ENCODE measurements around the gene YIPF2.
A peak's percentile ranks its signal among the peaks of the same experiment; 100 is the strongest.
"Not testable (repeated sequence)": the region's sequence is repeated elsewhere in the genome, so short reads cannot be mapped to it uniquely, and the experiment has no call there.

The YIPF2 gene

DNA sequence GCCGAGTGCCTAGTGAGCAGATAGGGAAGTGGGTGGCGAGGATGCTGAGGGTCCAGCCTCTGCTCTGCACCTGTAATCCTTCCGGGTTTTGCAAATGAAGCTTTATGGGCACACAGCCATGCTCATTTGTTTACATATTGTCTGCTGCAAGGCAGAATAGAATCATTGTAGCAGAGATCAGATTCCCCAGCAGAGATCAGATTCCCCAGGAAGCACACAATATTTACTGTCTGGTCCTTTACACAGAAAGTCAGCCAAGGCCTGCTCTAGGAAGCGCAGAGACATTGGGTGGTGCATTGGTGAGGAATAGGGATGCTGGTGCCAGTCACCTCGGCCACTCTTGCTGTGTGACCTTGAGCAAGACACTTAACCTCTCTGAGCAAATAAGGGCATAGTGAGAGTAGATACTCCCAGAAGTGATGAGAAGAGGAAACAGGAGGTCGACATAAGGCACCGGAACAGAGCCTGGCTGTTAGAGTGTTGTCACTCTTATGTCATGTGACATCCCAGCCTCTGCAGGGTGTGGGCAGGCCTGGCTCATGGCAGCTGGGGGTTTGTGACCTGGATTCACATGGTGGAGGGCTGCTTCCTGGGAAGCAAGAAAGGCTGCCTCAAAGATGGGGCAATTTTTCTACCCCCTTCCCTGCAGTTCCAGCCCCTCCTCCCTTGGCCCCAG is 31.4 kb downstream of the YIPF2 start:
- peaks cover 10% of the 10 kb centered on the region for H3K4me1 Mint-ChIP-seq
- H3K4me3 Mint-ChIP-seq, result no peak overlapping the region
- no peaks in the 10 kb centered on the region for H3K9me3 Mint-ChIP-seq
- no peaks in the 10 kb centered on the region for H3K27me3 Mint-ChIP-seq
- H3K36me3 Mint-ChIP-seq, result no peaks in the 10 kb centered on the region
- no peak overlapping the region for H3K27ac Mint-ChIP-seq

DNA sequence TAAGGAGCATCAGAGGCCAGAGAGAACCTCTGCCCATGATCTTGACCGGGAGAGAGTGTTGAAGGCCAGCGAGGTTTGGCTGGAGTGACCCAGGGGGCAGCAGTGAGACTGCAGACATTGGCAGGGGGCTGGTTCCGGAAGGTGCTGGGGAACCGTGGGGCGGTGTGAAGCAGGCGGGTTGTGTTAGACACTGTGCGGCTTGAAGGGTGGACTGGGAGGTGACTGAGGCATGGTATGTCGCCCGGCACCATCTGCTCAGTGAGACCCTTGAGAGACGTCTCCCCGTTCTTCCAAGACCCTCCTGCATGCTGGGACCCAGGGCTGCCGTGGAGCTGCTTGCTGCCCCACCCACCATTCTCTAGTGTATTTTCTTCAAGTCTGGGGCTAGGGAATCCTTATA is 32.5 kb downstream of the YIPF2 start:
- Mint-ChIP-seq H3K4me3 (no peak overlapping the region), H3K4me1 (peaks cover 10% of the 10 kb centered on the region), H3K9me3 (no peaks in the 10 kb centered on the region), H3K27ac (no peak overlapping the region), H3K36me3 (no peaks in the 10 kb centered on the region), H3K27me3 (no peaks in the 10 kb centered on the region)

DNA sequence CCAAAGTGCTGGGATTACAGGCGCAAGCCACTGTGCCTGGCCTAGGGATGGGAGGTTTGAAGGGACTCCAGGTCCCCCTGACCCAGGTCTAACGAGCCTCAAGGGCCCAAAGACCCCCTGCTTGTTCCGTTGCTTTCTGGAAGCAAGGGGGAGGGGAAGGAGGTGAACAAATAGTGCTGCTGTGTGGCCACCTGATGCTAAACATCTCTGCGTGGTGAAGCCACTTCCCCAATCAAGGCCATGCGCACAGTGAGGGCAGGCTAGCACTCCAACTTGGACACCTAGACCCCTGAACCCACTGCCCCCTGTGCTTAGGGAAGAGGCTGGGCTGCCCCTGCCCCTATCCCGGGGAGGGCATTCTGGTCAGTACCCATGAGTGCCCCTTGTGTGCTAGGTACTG is 33.1 kb downstream of the YIPF2 start:
- Mint-ChIP-seq H3K36me3 (no peaks in the 10 kb centered on the region), H3K4me3 (no peak overlapping the region), H3K9me3 (no peaks in the 10 kb centered on the region), H3K27ac (no peak overlapping the region), H3K4me1 (peaks cover 10% of the 10 kb centered on the region), H3K27me3 (no peaks in the 10 kb centered on the region)

DNA sequence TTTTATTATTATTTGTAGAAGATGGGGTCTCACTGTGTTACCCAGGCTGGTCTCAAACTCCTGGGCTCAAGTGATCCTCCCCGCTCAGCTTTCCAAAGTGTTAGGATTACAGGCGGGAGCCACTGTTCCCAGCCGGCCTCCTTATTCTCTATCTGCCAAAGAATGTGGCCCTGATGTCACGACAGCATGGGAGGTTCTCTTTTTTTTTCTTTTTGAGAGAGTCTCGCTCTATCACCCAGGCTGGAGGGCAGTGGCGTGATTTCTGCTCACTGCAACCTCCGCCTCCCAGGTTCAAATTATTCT is 33.6 kb downstream of the YIPF2 start:
- Mint-ChIP-seq H3K27ac (no peak overlapping the region), H3K36me3 (no peaks in the 10 kb centered on the region), H3K27me3 (no peaks in the 10 kb centered on the region), H3K4me3 (no peak overlapping the region), H3K9me3 (no peaks in the 10 kb centered on the region), H3K4me1 (peaks cover 10% of the 10 kb centered on the region)

DNA sequence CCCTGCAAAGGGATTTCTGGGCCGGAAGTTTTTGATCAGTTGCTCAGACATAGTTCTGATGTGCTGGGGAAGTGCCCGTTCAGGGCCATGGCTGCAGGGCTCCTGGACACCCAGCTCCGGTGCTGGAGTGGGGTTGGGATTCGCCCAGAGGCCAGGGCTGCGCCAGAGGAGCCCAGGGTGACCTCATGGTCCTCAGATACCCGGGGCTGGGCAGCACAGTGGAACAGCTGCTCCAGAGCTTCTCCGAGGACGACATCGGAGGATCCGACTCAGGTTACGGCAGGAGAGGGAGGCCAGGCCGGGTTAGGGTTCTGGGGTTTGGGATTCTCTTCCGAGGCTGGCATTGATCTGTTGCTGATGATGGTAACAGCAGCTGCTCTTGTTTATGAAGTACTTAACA is 36.2 kb downstream of the YIPF2 start:
- H3K27ac Mint-ChIP-seq, result no peak overlapping the region
- no peaks in the 10 kb centered on the region for H3K36me3 Mint-ChIP-seq
- H3K27me3 Mint-ChIP-seq, result no peaks in the 10 kb centered on the region

DNA sequence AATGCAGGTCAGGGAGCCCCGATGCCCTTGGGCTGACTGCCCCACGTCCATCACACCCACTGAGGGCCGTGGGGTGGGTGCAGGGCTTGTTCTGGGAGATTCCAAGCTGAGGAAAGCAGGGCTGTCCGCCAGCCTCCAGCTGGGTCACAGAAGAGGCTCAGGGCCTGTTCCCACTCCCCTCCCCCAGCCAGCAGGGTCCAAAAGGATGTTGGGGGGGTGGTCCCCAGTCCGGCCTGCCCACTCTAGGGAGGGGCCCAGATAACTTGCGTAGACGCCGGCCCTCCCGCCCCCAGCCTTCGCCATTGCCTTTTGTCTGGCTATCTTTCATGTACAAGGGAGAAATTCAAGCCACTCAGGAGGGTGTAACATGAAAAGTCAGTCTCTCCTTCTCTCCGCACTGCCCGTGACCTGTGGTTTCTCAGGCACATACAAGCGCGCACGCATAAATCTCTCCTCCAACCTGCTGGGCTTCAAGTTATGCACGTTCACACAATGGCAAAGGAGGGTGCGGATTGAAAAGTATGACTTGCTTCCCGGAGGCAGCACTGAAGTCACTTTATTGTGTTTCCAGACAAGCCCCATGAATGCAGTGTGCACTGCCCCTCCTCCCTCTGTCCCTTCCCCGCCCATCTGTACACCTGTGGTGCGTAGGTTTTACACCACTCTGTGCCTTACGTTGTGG is 36.9 kb downstream of the YIPF2 start:
- H3K27me3 Mint-ChIP-seq, result no peaks in the 10 kb centered on the region
- peaks cover 7% of the 10 kb centered on the region for H3K4me1 Mint-ChIP-seq
- H3K9me3 Mint-ChIP-seq, result no peaks in the 10 kb centered on the region
- H3K4me3 Mint-ChIP-seq, result no peak overlapping the region
- H3K36me3 Mint-ChIP-seq, result no peaks in the 10 kb centered on the region
- no peak overlapping the region for H3K27ac Mint-ChIP-seq

More for the DNA sequence above, 36.2 kb downstream of the YIPF2 start:
- Mint-ChIP-seq H3K9me3 (no peaks in the 10 kb centered on the region), H3K4me3 (no peak overlapping the region), H3K4me1 (peaks cover 11% of the 10 kb centered on the region)

DNA sequence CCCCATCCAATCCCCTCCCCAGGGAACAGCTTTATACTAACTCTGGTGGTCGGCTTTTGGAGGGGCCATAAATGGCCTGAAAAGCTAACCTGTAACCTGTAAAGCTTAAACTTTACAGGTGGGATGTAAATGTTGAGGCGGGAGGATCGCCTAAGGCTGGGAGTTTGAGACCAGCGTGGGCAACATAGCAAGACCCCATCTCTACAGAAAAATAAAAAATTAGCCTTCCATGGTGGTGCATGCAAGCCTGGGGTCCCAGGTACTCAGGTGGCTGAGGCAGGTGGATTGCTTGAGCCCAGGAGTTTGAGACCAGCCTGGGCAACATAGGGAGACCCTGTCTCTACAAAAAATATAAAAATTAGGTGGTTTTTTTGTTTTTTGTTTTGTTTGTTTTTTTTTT is 38.6 kb downstream of the YIPF2 start:
- H3K9me3 Mint-ChIP-seq, result no peaks in the 10 kb centered on the region
- no peak overlapping the region for H3K27ac Mint-ChIP-seq
- H3K4me3 Mint-ChIP-seq, result no peak overlapping the region
- no peaks in the 10 kb centered on the region for H3K27me3 Mint-ChIP-seq
- H3K36me3 Mint-ChIP-seq, result no peaks in the 10 kb centered on the region
- peaks cover 9% of the 10 kb centered on the region for H3K4me1 Mint-ChIP-seq

DNA sequence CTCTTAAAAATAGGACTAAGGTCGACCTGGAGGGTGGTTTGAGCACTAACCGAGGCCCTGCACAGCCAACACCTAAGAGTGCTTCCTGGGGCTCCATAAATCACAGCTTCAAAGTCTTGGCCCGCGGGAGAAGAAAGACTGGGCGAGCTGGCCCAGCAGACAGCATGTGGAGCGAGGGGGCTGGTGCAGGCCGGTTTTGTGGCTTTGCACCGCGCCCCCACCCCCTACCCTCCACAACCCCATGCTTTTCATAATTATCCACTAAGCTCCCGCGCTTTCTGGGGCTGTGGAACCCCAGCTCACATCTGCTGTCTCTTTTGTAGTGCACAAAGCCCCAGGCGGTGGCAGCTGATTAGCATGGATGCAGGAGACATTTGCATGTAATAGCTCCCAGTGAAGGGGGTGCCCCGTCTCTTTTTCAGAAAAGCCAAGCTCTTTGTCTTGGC is 40.0 kb downstream of the YIPF2 start:
- H3K27ac Mint-ChIP-seq, result no peak overlapping the region
- peaks cover 9% of the 10 kb centered on the region for H3K4me1 Mint-ChIP-seq
- H3K36me3 Mint-ChIP-seq, result no peaks in the 10 kb centered on the region
- H3K27me3 Mint-ChIP-seq, result no peaks in the 10 kb centered on the region
- H3K9me3 Mint-ChIP-seq, result no peaks in the 10 kb centered on the region
- no peak overlapping the region for H3K4me3 Mint-ChIP-seq

DNA sequence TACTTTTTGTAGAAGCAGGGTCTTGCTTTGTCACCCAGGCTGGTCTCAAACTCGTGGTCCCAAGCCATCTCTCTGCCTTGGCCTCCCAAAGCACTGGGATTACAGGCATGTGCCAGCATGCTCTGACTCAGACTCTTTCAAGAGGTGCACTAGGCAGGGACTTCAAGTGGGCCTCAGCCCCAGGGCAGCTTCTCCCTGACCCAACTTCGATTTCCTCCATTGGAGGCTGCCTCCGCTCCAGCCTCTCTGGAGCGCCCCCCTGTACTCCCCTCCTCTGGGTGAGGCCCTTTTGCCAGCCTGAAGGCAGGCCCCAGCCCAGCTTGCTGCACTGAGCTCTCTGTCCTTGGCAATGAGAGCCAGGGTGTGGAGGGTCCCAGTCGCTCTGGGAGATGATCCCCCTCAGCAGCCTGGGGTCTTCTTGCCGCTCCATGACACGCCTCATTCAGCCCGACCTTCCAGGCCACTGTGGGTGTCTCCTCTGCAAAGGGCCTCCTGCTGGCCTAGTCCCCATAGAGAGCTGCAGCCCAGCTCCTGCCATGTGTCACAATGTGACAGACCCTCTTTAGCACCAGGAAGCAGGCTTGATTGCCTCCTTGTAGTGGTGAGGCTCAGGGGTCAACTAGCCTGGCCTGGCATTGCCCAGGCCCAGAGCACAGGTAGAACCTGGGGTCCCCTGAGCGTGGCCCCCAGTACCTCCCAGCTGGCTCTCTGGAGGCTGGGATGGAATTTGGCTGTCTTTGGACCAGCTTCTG is 40.6 kb downstream of the YIPF2 start:
- Mint-ChIP-seq H3K36me3 (no peaks in the 10 kb centered on the region), H3K9me3 (no peaks in the 10 kb centered on the region), H3K27me3 (no peaks in the 10 kb centered on the region), H3K27ac (no peak overlapping the region), H3K4me1 (peaks cover 9% of the 10 kb centered on the region), H3K4me3 (no peak overlapping the region)

DNA sequence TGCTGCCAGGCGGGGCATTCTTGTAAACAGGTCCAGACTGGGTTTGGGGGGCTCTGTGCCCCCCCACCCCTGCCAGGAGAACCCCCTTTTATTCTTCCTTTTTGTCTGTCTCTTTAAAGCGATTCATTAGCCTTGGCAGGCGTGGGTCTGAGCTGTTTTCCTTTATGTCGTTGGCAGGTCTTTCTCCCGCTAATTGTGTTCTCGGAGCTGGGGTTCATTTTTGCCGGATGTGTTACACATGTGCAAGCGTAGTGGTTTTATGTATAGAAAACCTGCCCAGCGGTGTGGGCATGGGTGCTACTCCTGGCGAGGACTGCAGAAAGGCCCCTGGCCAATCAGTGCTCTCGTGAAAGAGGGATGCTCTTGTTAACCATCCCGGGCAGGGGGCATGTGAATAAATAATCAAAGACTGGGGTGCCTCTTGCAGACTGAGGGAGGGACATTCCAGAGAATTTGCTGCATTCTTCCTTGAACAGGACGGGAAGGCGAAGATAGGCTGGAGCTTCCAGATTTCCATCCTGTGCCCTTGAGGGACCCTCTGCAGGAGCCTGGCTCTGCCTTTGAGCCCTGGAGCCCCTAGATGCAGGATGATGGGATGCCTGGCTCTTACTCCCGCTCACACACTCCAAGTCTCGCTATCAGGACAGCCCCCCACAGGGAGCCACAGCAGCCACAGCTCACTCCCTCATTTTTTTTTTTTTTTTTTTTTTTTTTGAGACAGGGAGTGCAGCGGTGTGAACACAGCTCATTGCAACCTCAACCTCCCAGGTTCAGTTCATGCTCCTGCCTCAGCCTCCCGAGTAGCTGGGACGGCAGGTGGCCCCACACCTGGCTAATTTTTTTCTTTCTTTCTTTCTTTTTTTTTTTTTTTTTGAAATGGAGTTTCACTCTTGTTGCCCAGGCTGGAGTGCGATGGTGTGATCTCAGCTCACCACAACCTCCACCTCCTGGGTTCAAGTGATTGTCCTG is 43.0 kb downstream of the YIPF2 start:
- Mint-ChIP-seq H3K27ac (no peak overlapping the region), H3K27me3 (no peaks in the 10 kb centered on the region), H3K36me3 (no peaks in the 10 kb centered on the region), H3K4me3 (no peak overlapping the region), H3K4me1 (peaks cover 9% of the 10 kb centered on the region), H3K9me3 (no peaks in the 10 kb centered on the region)

DNA sequence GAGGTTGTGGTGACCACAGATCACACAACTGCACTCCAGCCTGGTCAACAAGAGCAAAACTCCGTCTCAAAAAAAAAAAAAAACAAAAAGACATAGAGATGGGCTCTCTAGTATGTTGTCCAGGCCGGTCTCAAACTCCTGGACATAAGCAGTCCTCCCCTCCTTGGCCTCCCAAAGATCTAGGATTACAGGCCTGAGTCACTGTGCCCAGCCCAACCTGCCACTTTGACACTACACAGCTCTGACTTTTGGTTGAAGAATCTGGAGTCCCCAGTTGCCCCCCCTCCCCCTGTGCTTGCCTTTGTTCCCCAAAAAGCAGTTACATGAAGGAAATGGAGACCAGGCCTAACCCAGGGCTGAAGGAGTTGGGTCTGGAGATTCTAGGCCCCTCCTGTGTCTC is 44.2 kb downstream of the YIPF2 start:
- H3K9me3 Mint-ChIP-seq, result no peaks in the 10 kb centered on the region
- no peaks in the 10 kb centered on the region for H3K36me3 Mint-ChIP-seq
- H3K27me3 Mint-ChIP-seq, result no peaks in the 10 kb centered on the region
- H3K4me3 Mint-ChIP-seq, result no peak overlapping the region
- peaks cover 11% of the 10 kb centered on the region for H3K4me1 Mint-ChIP-seq
- no peak overlapping the region for H3K27ac Mint-ChIP-seq

DNA sequence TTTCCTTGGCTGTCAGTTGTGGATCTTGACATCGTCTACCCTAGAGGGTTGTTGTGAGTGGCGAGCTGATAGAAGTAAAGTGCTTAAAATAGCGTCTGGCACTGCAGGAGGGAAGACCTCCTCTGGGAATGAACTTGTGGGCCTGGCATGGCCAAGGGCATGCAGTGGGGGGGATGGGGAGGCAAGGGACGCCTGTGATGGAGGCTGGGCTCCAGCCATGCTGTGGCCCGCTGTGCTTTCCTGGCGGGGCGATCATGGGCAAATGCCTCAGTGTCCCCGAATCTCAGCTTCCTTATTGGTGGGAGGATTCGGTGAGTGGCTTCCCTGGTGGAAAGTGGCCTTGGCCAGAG is 46.4 kb downstream of the YIPF2 start:
- Mint-ChIP-seq H3K27me3 (no peaks in the 10 kb centered on the region), H3K9me3 (no peaks in the 10 kb centered on the region), H3K4me3 (no peak overlapping the region), H3K4me1 (peaks cover 21% of the 10 kb centered on the region), H3K36me3 (no peaks in the 10 kb centered on the region), H3K27ac (no peak overlapping the region)

DNA sequence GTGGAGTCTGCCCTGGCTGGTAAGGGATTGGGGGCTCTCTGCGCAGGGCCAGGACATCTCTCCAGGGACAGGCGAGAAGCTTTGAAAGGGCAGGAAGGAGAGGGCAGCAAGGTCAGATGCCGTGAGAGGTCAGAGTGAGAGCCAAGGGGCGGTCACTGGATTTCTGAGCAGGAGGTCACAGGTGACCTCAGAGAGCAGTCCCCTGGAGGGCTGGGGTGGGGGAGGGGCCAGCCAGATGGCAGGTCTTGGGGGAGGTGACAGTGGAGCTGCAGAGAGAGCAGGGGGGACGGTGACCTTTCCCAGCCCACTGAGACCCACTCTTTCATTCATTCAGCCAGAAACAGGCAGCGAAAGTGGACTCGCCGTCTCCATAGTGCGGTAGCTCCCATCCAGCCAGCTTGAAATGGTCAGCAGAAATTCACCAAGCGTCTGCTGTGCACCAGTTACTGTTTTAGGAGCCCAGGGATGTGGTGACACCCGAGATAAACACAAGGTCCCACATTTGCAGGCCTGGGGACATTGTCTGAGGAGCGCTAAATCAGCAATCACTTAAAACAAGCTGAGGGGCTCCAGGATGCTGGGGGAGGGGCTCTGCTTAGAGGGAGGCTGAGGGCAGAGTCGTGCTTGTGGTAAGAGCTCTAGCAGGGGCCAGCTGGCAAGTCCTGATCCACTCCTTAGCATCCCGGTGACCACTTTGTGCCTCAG is 46.9 kb downstream of the YIPF2 start:
- Mint-ChIP-seq H3K4me3 (no peak overlapping the region), H3K27me3 (no peaks in the 10 kb centered on the region), H3K4me1 (peaks cover 23% of the 10 kb centered on the region), H3K9me3 (no peaks in the 10 kb centered on the region), H3K36me3 (no peaks in the 10 kb centered on the region), H3K27ac (no peak overlapping the region)

DNA sequence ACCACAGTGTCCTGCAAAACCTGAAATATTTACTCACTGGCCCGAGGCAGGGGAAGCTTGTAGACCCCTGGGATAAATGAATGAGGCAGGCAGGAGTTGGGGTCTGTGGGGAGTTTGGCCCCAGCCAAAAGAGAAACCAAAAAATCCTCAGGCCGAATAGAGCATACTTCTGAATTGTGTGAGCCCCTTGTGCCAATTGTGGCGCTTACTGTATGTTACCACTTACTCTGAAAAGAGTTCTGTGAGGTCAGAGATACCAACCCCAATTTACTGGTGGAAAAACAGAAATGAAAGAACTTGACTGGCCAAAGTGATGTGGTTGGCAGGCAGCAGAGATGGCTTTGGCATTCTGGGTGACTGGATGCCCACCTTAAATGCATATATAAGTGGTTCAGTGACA is 50.2 kb downstream of the YIPF2 start:
- Mint-ChIP-seq H3K9me3 (no peaks in the 10 kb centered on the region), H3K27me3 (no peaks in the 10 kb centered on the region), H3K4me3 (no peak overlapping the region), H3K27ac (peak overlapping the region; percentile 83), H3K36me3 (no peaks in the 10 kb centered on the region), H3K4me1 (peaks cover 22% of the 10 kb centered on the region)

DNA sequence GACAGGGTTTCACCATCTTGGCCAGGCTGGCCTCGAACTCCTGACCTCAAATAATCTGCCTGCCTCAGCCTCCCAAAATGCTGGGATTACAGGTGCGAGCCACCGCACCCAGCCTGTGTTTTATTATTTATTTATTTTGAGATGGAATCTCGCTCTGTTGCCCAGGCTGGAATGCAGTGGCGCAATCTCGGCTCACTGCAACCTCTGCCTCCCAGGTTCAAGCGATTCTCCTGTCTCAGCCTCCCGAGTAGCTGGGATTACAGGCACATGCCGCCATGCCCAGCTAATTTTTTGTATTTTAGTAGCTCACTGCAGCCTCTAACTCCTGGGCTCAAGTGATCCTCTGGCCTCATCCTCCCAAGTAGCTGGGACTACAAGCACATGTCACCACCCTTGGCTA is 50.8 kb downstream of the YIPF2 start:
- not testable (repeated sequence) for H3K27me3 Mint-ChIP-seq, H3K4me3 Mint-ChIP-seq, H3K9me3 Mint-ChIP-seq, H3K36me3 Mint-ChIP-seq
- Mint-ChIP-seq H3K4me1 (peaks cover 28% of the 10 kb centered on the region), H3K27ac (peak overlapping the region; percentile 83)

Measured in activated naive CD4-positive, alpha-beta T cell treated with anti-CD3 and anti-CD28 coated beads, Interleukin-2, amount 50 U/mL, for 24 hours (primary cell).